Gastroesophageal sphincter (tissue), 4 donors: ENCODE results near the gene TP73. TPM values are rescaled to one million over a fixed set of nuclear protein-coding genes. Genes with fewer than 3 reads are reported as not detected.

ENCODE experiments used
- ATAC-seq: fragments of 150-250 bp; one replicate; pipeline ENCODE4 v1.9.1; 2016; ENCODE audit warnings: mild to moderate bottlenecking, moderate library complexity
- H3K27ac ChIP-seq, 4 donors: fragments of 200-600 bp; sonication (generic) in 3 of 4; 1 replicate in 3 of 4; 2 replicates in 1 of 4; pipeline ENCODE4 v1.5.1; 2016 to 2019
- H3K27me3 ChIP-seq: fragments of 200-600 bp; sonication (generic); one replicate; pipeline ENCODE4 v1.5.1; 2019
- H3K36me3 ChIP-seq, 2 donors: fragments of 200-600 bp; sonication (generic); one replicate each; pipeline ENCODE4 v1.5.1; 2019; ENCODE audit warnings: control low read depth in 1 of 2
- H3K4me1 ChIP-seq, 3 donors: fragments of 200-600 bp; sonication (generic); 1 replicate in 2 of 3; 2 replicates in 1 of 3; pipeline ENCODE4 v1.5.1; 2016 to 2019; ENCODE audit warnings: control low read depth in 2 of 3
- H3K4me3 ChIP-seq, 2 donors: fragments of 200-600 bp; sonication (generic); one replicate each; pipeline ENCODE4 v1.5.1; 2019; ENCODE audit warnings: mild to moderate bottlenecking in 1 of 2, moderate library complexity in 1 of 2
- H3K9me3 ChIP-seq, 3 donors: fragments of 200-600 bp; sonication (generic); one replicate each; pipeline ENCODE4 v1.5.1; 2017 to 2019; ENCODE audit warnings: control low read depth in 2 of 3
- EP300 ChIP-seq: sonication (generic); formaldehyde crosslinking; IDR thresholded peaks from one replicate; pipeline ENCODE4 v1.6.1; 2017; ENCODE audit warnings: antibody characterized with exemption, mild to moderate bottlenecking
- POLR2A ChIP-seq, 2 donors: fragments of 450-650 bp; IDR thresholded peaks; one replicate each; pipeline ENCODE4 v1.6.1; 2017; ENCODE audit warnings: antibody characterized with exemption in 2 of 2, mild to moderate bottlenecking in 2 of 2, moderate library complexity in 1 of 2
- POLR2AphosphoS5 ChIP-seq: sonication (generic); formaldehyde crosslinking; IDR thresholded peaks from one replicate; pipeline ENCODE4 v1.6.1; 2017; ENCODE audit warnings: antibody characterized with exemption
- WGBS, 2 donors: methylation state at CpG; one replicate each; pipeline ENCODE4 v1.1.5; 2018; ENCODE audit warnings: low coverage in 1 of 2; 5-methylcytosine and 5-hydroxymethylcytosine counted together
- total RNA-seq, 4 donors: library from RNA; depleted of rRNA; stranded (reverse); fragments of >200 nt; gene quantifications; one replicate each; pipeline ENCODE4 v1.1.0, GENCODE V29; 2016
- TF ChIP-seq, protein P1 (sequence below), 4 experiments: fragments of 200-600 bp in 2 of 4; fragments of 450-650 bp in 2 of 4; sonication (generic) in 1 of 4; IDR thresholded peaks; one replicate each; pipeline ENCODE4 v1.5.1; 2017 to 2019; ENCODE audit warnings: antibody characterized with exemption in 4 of 4, mild to moderate bottlenecking in 2 of 4, moderate library complexity in 2 of 4

TP73 gene
- total RNA-seq, 4 donors from 2014 or later: 0.19 to 0.22 TPM; not detected in 2

DNA sequence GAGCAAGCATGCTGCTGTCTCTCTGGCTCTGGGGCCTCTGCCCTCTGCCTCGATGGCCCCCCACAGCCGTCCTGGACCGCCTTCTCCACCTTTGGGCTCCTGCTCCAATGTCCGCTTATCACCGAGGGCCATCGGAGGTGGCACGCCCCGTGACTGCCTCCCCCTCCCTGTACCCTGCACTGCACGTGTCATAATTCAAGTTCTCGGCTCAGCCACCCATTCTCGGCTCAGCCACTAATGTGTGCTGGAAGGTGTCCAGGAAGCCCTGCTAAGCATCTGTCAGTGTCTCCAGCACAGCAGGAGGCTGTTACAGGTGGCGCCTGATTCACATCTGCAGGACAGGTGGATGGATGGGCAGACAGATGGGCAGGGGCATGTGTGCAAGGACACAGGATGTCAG is 45.5 kb downstream of the TP73 start:
- Histone ChIP-seq H3K27ac (no peak overlapping the region), H3K27me3 (peaks cover 84% of the 10 kb centered on the region), H3K9me3 (no peaks in the 10 kb centered on the region), H3K36me3 (no peaks in the 10 kb centered on the region), H3K4me1 (peaks cover 0 to 8% (median 3%) of the 10 kb centered on the region in 3 donors), H3K4me3 (no peak overlapping the region)
- 87% methylated on average over 3 of the region's 12 CpGs; no CpG with 5 or more reads in 1 of the 2 donors for WGBS, 2 donors
- TF ChIP-seq POLR2A (IDR thresholded peaks at IDR 0.05): no peak
- TF ChIP-seq, protein P1, sequence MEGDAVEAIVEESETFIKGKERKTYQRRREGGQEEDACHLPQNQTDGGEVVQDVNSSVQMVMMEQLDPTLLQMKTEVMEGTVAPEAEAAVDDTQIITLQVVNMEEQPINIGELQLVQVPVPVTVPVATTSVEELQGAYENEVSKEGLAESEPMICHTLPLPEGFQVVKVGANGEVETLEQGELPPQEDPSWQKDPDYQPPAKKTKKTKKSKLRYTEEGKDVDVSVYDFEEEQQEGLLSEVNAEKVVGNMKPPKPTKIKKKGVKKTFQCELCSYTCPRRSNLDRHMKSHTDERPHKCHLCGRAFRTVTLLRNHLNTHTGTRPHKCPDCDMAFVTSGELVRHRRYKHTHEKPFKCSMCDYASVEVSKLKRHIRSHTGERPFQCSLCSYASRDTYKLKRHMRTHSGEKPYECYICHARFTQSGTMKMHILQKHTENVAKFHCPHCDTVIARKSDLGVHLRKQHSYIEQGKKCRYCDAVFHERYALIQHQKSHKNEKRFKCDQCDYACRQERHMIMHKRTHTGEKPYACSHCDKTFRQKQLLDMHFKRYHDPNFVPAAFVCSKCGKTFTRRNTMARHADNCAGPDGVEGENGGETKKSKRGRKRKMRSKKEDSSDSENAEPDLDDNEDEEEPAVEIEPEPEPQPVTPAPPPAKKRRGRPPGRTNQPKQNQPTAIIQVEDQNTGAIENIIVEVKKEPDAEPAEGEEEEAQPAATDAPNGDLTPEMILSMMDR (IDR thresholded peaks at IDR 0.05): no peak
- TF ChIP-seq POLR2AphosphoS5: no peak
- no peak for TF ChIP-seq EP300
- no peak for ATAC-seq

DNA sequence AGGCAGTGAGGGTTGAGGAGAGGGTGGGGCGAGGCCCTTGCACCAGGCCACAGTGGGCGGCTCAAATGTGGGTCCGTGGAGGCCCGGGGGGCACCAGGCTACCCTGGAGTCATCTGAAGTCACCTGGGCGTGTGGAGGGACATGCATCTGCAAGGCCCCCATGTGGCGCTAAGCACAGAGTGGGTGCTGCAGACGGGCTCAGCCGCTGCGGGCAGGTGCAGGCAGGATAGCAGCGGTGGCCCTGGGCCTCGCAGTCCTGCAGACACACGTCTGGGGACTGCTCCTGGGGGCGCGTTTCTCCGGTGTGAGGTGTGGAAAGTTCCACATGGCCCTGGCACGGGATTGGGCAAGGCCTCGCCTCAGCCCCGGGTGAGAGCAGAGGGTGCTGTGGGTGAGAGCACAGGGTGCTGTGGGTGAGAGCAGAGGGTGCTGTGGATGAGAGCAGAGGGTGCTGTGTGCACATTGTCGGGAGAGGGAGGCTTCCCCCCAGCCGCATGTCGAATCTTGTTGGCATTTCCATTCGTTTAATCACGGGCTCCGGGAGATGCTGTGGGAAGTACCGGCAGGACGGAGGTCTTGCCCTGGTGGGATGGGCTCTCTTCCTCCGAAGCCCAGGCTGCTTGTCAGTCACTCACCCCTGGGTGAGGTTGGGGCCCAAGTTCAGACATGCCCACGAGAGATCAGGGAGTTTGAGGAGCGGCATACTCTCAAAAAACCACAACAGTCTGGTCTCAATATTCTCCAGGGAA is 46.5 kb downstream of the TP73 start:
- Histone ChIP-seq H3K4me3 (no peak overlapping the region), H3K4me1 (peaks cover 0 to 8% (median 3%) of the 10 kb centered on the region in 3 donors), H3K27me3 (peaks cover 94% of the 10 kb centered on the region), H3K27ac (no peak overlapping the region), H3K36me3 (no peaks in the 10 kb centered on the region), H3K9me3 (no peaks in the 10 kb centered on the region)
- TF ChIP-seq, protein P1 (IDR thresholded peaks at IDR 0.05): no peak
- TF ChIP-seq EP300 (no peak), POLR2AphosphoS5 (no peak), POLR2A (IDR thresholded peaks at IDR 0.05) (no peak)
- WGBS, 2 donors: 79% methylated on average over 8 of the region's 29 CpGs; no CpG with 5 or more reads in 1 of the 2 donors
- no peak for ATAC-seq

GRCh38 chr1:3699596-3699995 is 47.3 kb downstream of the TP73 start:
- peaks cover 0 to 8% (median 3%) of the 10 kb centered on the region in 3 donors for H3K4me1 ChIP-seq
- H3K36me3 ChIP-seq: no peaks in the 10 kb centered on the region
- no peak for TF ChIP-seq POLR2AphosphoS5
- TF ChIP-seq, protein P1 (IDR thresholded peaks at IDR 0.05): no peak
- TF ChIP-seq EP300: no peak
- TF ChIP-seq POLR2A (IDR thresholded peaks at IDR 0.05): no peak
- H3K9me3 ChIP-seq: no peaks in the 10 kb centered on the region
- H3K27ac ChIP-seq: no peak overlapping the region
- no peak for ATAC-seq
- H3K4me3 ChIP-seq: no peak overlapping the region
- peaks cover 96% of the 10 kb centered on the region for H3K27me3 ChIP-seq
- 11 to 43% methylated on average over 8 to 11 of the region's 18 CpGs for WGBS, 2 donors

DNA sequence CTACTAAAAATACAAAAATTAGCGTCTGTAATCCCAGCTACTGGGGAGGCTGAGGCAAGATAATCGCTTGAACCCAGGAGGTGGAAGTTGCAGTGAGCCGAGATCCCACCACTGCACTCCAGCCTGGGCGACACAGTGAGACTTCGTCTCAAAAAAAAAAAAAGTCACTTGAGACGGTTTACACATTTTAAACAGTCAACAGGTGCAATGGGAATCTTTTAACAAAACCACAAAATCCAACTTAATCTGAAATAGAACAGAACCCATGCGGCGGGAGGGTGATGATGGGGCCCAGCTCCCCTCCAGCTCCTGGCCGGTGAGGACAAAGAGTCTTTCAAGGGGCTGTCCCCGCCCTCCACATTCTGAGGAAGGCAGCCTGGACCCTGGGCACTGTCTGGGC is 48.3 kb downstream of the TP73 start:
- TF ChIP-seq POLR2A (IDR thresholded peaks at IDR 0.05): no peak
- TF ChIP-seq POLR2AphosphoS5: no peak
- no peak for TF ChIP-seq EP300
- TF ChIP-seq, protein P1 (IDR thresholded peaks at IDR 0.05): no peak
- Histone ChIP-seq H3K4me3 (no peak overlapping the region), H3K27ac (no peak overlapping the region), H3K36me3 (no peaks in the 10 kb centered on the region), H3K27me3 (peaks cover 96% of the 10 kb centered on the region), H3K4me1 (peaks cover 0 to 4% (median 0%) of the 10 kb centered on the region in 3 donors), H3K9me3 (no peaks in the 10 kb centered on the region)
- 87 to 93% methylated on average over 5 to 6 of the region's 10 CpGs for WGBS, 2 donors
- ATAC-seq: no peak

DNA sequence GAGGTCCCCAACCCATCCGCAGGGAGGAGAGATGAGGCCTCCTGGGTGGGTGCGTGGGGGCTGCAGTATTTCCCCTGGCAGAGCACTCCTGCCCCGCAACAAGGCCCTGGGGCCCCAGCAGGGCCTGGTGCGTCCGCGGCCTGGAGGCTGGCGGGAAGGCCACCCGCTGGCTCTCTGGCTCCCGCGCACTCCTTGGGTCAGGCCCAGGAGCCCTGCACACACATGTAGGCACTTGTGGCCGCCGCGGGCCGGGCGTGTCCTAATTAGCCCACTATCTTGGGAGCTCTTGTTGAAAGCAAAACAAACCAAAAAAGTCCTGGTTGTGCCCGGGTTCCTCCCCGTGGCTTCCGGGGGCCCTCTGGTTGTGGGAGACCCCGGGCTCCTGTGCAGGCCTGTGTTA is 50.2 kb downstream of the TP73 start:
- no peak for ATAC-seq
- H3K27ac ChIP-seq: no peak overlapping the region
- peaks cover 96% of the 10 kb centered on the region for H3K27me3 ChIP-seq
- TF ChIP-seq, protein P1 (IDR thresholded peaks at IDR 0.05): no peak
- no peak overlapping the region for H3K4me3 ChIP-seq
- no peaks in the 10 kb centered on the region for H3K9me3 ChIP-seq
- no CpG with 5 or more reads among the region's 19 CpGs for WGBS, 2 donors
- no peaks in the 10 kb centered on the region for H3K36me3 ChIP-seq
- no peaks in the 10 kb centered on the region for H3K4me1 ChIP-seq
